ENCODE measurements around the gene TYW3. TPM values are rescaled to one million over a fixed set of nuclear protein-coding genes. Genes with fewer than 3 reads are reported as not detected.

Gene TYW3
- total RNA-seq, 1 donor from 2014 or later = 11.4 TPM

Other genes starting within 250 kb of the TYW3 start
- gene LRRC53, start 220.5 kb upstream of the TYW3 start, total RNA-seq = not detected in 2 replicates
- 0.14 TPM in 1 of 2 replicates, not detected in the other for gene ERICH3, start 59.4 kb upstream of the TYW3 start, total RNA-seq
- 107 and 192 TPM in 2 replicates for gene CRYZ, start 102 bp upstream of the TYW3 start, total RNA-seq

All from epithelial cell of proximal tubule (primary cell).